Measurements from ENCODE around the gene BAIAP3.

The BAIAP3 gene

GRCh38 chr16:1371054-1371978 is 37.9 kb downstream of the BAIAP3 start:
- no peak for DNase-seq

GRCh38 chr16:1372292-1372950 is 39.0 kb downstream of the BAIAP3 start:
- DNase-seq, result no peak

GRCh38 chr16:1374418-1375297 is 41.2 kb downstream of the BAIAP3 start:
- DNase-seq, result no peak

GRCh38 chr16:1375298-1375640 is 41.8 kb downstream of the BAIAP3 start:
- DNase-seq, result no peak

GRCh38 chr16:1375741-1376410 is 42.4 kb downstream of the BAIAP3 start:
- no peak for DNase-seq

- DNase-seq, result no peak
These were observed 44.1 kb downstream of the BAIAP3 start for GRCh38 chr16:1377406-1378010.

GRCh38 chr16:1378087-1378803 is 44.8 kb downstream of the BAIAP3 start:
- DNase-seq, result no peak

- peak; percentile 68 for DNase-seq
These were observed 45.4 kb downstream of the BAIAP3 start for GRCh38 chr16:1378804-1379303.

GRCh38 chr16:1379304-1380076 is 46.0 kb downstream of the BAIAP3 start:
- DNase-seq, result no peak

- no peak for DNase-seq
These were observed 46.8 kb downstream of the BAIAP3 start for GRCh38 chr16:1380195-1380594.

GRCh38 chr16:1381612-1382406 is 48.4 kb downstream of the BAIAP3 start:
- no peak for DNase-seq

GRCh38 chr16:1383556-1383955 is 50.1 kb downstream of the BAIAP3 start:
- no peak for DNase-seq

GRCh38 chr16:1385232-1385631 is 51.8 kb downstream of the BAIAP3 start:
- DNase-seq, result no peak

- DNase-seq, result no peak
These were observed 53.9 kb downstream of the BAIAP3 start for GRCh38 chr16:1387331-1387730.

GRCh38 chr16:1389762-1390161 is 56.3 kb downstream of the BAIAP3 start:
- no peak for DNase-seq

GRCh38 chr16:1390239-1390779 is 56.9 kb downstream of the BAIAP3 start:
- no peak for DNase-seq

- no peak for DNase-seq
These were observed 59.4 kb downstream of the BAIAP3 start for GRCh38 chr16:1392826-1393225.

- no peak for DNase-seq
These were observed 60.2 kb downstream of the BAIAP3 start for GRCh38 chr16:1393613-1394176.

- no peak for DNase-seq
These were observed 61.0 kb downstream of the BAIAP3 start for GRCh38 chr16:1394367-1394951.
